ENCODE measurements around the gene MRPS18A.

Gene MRPS18A

DNA sequence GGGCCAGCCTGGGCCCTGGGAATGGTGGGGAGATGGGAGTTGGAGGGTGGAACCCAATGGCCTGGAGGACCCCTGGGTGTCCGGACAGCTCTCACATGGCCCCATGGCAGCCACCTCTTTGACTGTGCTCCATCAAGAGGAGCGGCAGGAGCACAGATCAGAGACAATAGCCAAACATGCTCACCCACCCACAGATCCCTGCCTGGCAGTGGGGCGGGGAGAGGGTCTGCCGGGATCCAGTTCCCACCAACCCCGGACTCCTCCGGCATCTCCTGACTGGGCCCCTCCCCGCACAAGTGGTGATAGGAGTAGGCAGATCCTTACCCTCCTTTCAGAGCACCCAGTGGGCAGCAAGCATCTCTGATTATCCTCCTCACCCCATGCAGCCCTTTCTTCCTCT lies 31.9 kb upstream of the MRPS18A start:
- ChIA-PET CTCF (no interaction called here), POLR2A (no interaction called here)
- no peak for DNase-seq (ENCODE audit: extremely low spot score)
- TF ChIP-seq SUZ12 (IDR thresholded peaks at IDR 0.05) (no peak), LEF1 (IDR thresholded peaks at IDR 0.05; ENCODE audit: borderline replicate concordance) (no peak), TARDBP (IDR thresholded peaks at IDR 0.05) (no peak), L3MBTL2 (conservative IDR thresholded peaks at IDR 0.05) (no peak), HDGF (IDR thresholded peaks at IDR 0.05; ENCODE audit: borderline replicate concordance) (no peak), NFRKB (IDR thresholded peaks at IDR 0.05) (no peak), FOXK2 (IDR thresholded peaks at IDR 0.05) (no peak), FOXA1 (IDR thresholded peaks at IDR 0.05) (no peak), BHLHE40 (IDR thresholded peaks at IDR 0.05; ENCODE audit: borderline replicate concordance) (no peak), SP1 (IDR thresholded peaks at IDR 0.05) (no peak)

DNA sequence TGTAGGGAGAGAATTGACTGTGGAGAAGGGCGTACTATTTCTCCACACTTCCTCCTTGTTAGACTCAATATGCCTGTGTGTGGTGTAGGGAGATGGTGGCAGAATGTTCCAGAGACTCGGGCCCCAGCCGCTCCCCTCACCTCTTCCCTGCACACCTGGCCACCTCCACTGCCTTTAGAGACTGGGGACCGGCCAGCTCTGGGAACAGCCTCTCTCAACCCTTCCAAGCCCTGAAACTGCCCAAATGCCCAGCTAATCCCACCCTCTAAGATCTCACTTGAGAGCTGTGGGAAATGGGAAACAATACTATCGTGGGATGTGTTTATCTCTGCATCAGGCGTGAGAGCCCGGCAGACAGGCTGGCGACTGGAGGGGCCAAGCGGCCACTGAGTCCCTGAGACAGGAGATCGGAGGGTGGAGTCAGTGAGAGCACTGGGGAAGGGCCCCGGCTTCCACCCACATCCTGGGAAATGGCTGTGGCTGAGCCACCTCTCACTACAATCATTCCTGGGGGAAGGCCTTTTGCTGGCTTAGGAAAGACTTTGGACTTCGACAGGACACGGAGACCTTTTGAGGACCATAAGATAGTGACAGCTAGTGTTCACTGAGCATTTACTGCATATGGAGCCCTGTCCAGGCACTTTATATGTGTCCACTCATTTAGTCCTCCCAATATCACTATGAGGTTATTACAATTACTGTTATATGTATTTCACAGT lies 31.0 kb upstream of the MRPS18A start:
- no peak for DNase-seq (ENCODE audit: extremely low spot score)
- CTCF ChIA-PET, result interaction anchor here (1.0 kb wide), 1 partner anchor 357 kb away, joined by 4 read pairs; no protein-coding TSS in a partner anchor
- POLR2A ChIA-PET, result no interaction called here
- TF ChIP-seq LEF1 (IDR thresholded peaks at IDR 0.05; ENCODE audit: borderline replicate concordance) (no peak), NFRKB (IDR thresholded peaks at IDR 0.05) (no peak), ZNF384 (IDR thresholded peaks at IDR 0.05) (no peak), L3MBTL2 (conservative IDR thresholded peaks at IDR 0.05) (no peak), SUZ12 (IDR thresholded peaks at IDR 0.05) (no peak), FOXA1 (IDR thresholded peaks at IDR 0.05) (no peak), SP1 (IDR thresholded peaks at IDR 0.05) (no peak)

DNA sequence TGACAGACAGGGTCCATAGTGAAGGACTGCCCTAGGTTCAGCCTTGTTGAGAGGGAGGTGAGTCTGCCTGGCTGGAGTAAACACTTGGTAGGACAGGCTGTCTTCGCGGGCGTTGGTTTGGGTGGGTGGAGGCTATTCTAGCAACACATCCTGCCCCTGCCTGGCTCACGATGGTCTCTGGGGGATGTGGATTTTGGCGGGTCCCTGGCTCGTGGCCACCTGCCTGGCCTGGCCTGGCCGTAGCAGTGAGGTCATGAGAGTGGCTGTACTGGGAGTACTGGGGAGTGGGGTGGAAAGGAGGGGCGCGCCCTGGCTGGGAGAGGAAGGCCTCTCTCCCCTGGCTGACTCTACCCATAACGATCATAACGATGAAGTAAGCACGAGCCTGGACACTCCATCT lies 30.2 kb upstream of the MRPS18A start:
- no peak for DNase-seq (ENCODE audit: extremely low spot score)
- CTCF ChIA-PET, result interaction anchor here (1.0 kb wide), 1 partner anchor 358 kb away, joined by 4 read pairs; no protein-coding TSS in a partner anchor
- no peak for TF ChIP-seq CTBP1 (IDR thresholded peaks at IDR 0.05; ENCODE audit: borderline replicate concordance)
- TF ChIP-seq FOXK2 (IDR thresholded peaks at IDR 0.05), result no peak
- TF ChIP-seq BHLHE40 (IDR thresholded peaks at IDR 0.05; ENCODE audit: borderline replicate concordance), result no peak
- TF ChIP-seq TARDBP (IDR thresholded peaks at IDR 0.05), result no peak
- no peak for TF ChIP-seq L3MBTL2 (conservative IDR thresholded peaks at IDR 0.05)
- no peak for TF ChIP-seq ARNT (IDR thresholded peaks at IDR 0.05)
- TF ChIP-seq HDGF (IDR thresholded peaks at IDR 0.05; ENCODE audit: borderline replicate concordance), result no peak
- TF ChIP-seq SUZ12 (IDR thresholded peaks at IDR 0.05), result no peak
- TF ChIP-seq SP1 (IDR thresholded peaks at IDR 0.05), result no peak
- TF ChIP-seq NFRKB (IDR thresholded peaks at IDR 0.05), result no peak
- TF ChIP-seq, protein P1, sequence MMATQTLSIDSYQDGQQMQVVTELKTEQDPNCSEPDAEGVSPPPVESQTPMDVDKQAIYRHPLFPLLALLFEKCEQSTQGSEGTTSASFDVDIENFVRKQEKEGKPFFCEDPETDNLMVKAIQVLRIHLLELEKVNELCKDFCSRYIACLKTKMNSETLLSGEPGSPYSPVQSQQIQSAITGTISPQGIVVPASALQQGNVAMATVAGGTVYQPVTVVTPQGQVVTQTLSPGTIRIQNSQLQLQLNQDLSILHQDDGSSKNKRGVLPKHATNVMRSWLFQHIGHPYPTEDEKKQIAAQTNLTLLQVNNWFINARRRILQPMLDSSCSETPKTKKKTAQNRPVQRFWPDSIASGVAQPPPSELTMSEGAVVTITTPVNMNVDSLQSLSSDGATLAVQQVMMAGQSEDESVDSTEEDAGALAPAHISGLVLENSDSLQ (IDR thresholded peaks at IDR 0.05), result no peak
- POLR2A ChIA-PET, result no interaction called here

DNA sequence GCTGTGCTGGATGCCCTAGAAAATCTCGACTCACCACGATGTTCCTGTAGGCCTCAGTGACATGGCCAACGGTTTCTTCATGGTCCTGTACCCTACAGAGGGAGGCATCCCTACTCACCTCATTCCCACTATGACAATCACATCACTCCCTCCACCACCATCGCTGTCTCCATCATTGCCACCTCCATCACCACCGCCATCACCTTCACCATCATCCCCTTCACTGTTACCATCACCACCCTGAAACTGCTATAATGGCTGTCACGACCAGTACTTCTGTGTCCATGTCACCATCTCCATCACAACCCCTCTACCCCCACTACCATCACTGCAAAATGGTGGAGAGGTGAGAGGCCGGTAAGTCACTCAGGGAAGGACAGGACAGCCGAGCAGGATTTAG lies 29.8 kb upstream of the MRPS18A start:
- TF ChIP-seq CTBP1 (IDR thresholded peaks at IDR 0.05; ENCODE audit: borderline replicate concordance) (no peak), FOXM1 (IDR thresholded peaks at IDR 0.05; ENCODE audit: borderline replicate concordance) (no peak)
- no peak for DNase-seq (ENCODE audit: extremely low spot score)
- POLR2A ChIA-PET, result no interaction called here
- CTCF ChIA-PET, result no interaction called here

DNA sequence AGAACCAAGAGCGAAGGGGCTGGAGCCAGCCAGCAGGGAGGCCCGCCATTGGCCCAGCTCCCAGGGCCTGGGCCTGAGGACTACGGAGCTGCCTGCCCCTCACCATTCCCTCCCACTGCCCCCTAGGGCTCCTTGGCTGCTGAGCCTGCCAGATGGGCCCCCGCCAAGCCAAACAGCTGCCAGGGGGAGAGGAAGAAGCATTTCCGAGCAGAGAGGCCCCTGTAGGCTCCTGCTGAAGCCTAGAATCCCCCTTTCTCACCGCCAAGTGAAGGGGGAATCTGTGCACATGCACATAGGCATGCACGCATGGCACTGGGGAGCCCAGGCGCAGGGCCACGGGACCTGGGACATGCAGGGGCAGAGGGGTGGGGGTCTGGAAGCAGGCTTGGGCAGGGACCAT lies 28.5 kb upstream of the MRPS18A start:
- no peak for TF ChIP-seq SP1 (IDR thresholded peaks at IDR 0.05)
- POLR2A ChIA-PET, result no interaction called here
- CTCF ChIA-PET, result no interaction called here

DNA sequence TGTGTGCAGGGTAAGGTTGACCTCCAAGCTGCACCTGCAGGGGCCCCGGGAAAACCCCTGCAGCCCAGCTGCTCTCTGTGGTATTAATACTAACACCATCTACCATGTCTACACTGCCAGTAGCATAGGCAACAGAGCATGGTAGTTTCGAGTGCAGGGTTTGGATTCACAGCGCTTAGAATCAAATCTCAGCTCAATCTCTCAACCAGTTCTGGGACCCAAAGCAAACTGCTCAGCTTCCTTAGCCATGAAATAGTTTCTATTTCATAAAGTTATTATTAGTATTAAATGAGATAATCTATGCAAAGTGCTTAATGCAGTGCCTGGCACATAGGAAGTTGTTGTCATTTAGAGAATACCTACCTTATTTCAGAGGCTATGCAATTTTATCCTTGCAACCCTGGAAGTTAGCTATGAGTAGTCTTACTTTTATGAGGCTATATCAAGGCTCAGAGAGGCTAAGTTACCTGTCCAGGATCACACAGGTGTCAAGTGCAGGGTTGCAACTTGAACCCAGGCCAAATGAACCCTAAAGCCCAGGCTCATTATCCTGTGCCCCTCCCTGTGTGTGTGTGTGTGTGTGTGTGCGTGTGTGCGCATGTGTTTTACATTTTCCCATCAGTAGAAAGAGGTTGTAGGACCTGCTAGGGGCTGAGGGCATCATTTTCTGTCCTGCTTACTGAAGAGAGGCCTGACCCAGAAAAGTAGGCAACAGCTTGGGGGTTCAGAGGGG lies 27.6 kb upstream of the MRPS18A start:
- ChIA-PET POLR2A (interaction anchor here (1.1 kb wide), 1 partner anchor 12 kb away, joined by 3 read pairs; no protein-coding TSS in a partner anchor), CTCF (interaction anchor here (0.5 kb wide), 1 partner anchor 27 kb away, joined by 4 read pairs; no protein-coding TSS in a partner anchor)
- no peak for DNase-seq (ENCODE audit: extremely low spot score)
- TF ChIP-seq FOXK2 (IDR thresholded peaks at IDR 0.05), result no peak
- TF ChIP-seq SUZ12 (IDR thresholded peaks at IDR 0.05), result no peak
- no peak for TF ChIP-seq ZNF384 (IDR thresholded peaks at IDR 0.05)
- TF ChIP-seq, protein P1 (IDR thresholded peaks at IDR 0.05), result no peak
- TF ChIP-seq NFRKB (IDR thresholded peaks at IDR 0.05), result no peak
- no peak for TF ChIP-seq L3MBTL2 (conservative IDR thresholded peaks at IDR 0.05)
- TF ChIP-seq FOXM1 (IDR thresholded peaks at IDR 0.05; ENCODE audit: borderline replicate concordance), result no peak

More for the DNA sequence above, 28.5 kb upstream of the MRPS18A start:
- no peak for DNase-seq (ENCODE audit: extremely low spot score)

DNA sequence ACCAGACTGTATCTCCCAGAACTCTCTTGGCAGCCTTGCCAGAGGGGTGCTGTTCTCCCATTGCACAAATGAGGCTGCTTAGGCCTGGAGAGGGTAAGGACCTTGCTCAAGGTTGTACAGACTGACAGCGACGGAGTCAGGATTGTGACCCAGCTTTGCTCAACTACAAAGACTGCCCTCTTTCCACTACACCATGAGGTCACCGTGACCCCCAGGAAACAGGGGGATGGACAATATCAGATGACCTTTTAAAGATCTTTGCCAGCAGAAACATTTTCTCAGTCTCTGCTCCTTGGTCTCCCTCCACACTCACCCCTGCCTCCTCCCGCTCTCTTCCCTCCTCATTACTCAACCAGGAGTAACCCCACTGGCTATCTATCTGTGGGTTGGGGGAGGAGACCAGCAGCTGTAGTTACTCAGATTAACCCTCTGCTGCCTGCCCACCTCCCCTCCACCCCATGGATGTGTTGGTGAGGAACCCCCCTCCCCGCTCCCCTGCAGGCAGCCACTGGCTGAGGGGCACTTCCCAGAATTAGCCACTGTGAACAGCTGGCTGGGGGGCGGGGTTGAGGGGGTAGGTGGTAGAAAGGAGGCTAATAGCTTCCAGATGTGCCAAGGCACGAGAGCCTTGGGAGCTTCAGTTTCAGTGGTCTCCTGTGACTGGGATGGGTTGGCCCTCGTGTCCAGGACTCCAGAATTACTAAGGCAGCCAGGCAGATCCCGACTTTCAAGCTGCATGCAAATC lies 26.9 kb upstream of the MRPS18A start:
- DNase-seq (ENCODE audit: extremely low spot score), result no peak
- ChIA-PET POLR2A (interaction anchor here (1.1 kb wide), 1 partner anchor 12 kb away, joined by 3 read pairs; no protein-coding TSS in a partner anchor), CTCF (interaction anchor here (0.5 to 1.0 kb wide), 2 partner anchors 26 to 48 kb away, joined by 3 to 4 read pairs; no protein-coding TSS in a partner anchor)
- TF ChIP-seq NFRKB (IDR thresholded peaks at IDR 0.05), result no peak
- TF ChIP-seq L3MBTL2 (conservative IDR thresholded peaks at IDR 0.05), result no peak
- TF ChIP-seq TARDBP (IDR thresholded peaks at IDR 0.05), result no peak
- no peak for TF ChIP-seq FOXK2 (IDR thresholded peaks at IDR 0.05)
- TF ChIP-seq ARNT (IDR thresholded peaks at IDR 0.05), result no peak
- TF ChIP-seq FOXM1 (IDR thresholded peaks at IDR 0.05; ENCODE audit: borderline replicate concordance), result no peak
- TF ChIP-seq LEF1 (IDR thresholded peaks at IDR 0.05; ENCODE audit: borderline replicate concordance), result no peak
- TF ChIP-seq ELF4 (IDR thresholded peaks at IDR 0.05), result no peak
- TF ChIP-seq SP1 (IDR thresholded peaks at IDR 0.05), result no peak
- no peak for TF ChIP-seq CTBP1 (IDR thresholded peaks at IDR 0.05; ENCODE audit: borderline replicate concordance)
- TF ChIP-seq, protein P1 (IDR thresholded peaks at IDR 0.05), result no peak
- no peak for TF ChIP-seq SUZ12 (IDR thresholded peaks at IDR 0.05)
- no peak for TF ChIP-seq ZNF384 (IDR thresholded peaks at IDR 0.05)
- TF ChIP-seq FOXA1 (IDR thresholded peaks at IDR 0.05), result no peak
- TF ChIP-seq BHLHE40 (IDR thresholded peaks at IDR 0.05; ENCODE audit: borderline replicate concordance), result no peak
- TF ChIP-seq HDGF (IDR thresholded peaks at IDR 0.05; ENCODE audit: borderline replicate concordance), result no peak

Data from HEK293T (cell line).